IPS DF 19.7 (cell line): ENCODE data around the gene EFCAB14.
A peak's percentile ranks its signal among the peaks of the same experiment; 100 is the strongest.
"Not testable (repeated sequence)": the region's sequence is repeated elsewhere in the genome, so short reads cannot be mapped to it uniquely, and the experiment has no call there.

ENCODE experiments used
- DNase-seq: peaks from one replicate; pipeline ENCODE4 v3.0.0-alpha.2; 2013; ENCODE audit warnings: low read depth, low spot score

The EFCAB14 gene, protein sequence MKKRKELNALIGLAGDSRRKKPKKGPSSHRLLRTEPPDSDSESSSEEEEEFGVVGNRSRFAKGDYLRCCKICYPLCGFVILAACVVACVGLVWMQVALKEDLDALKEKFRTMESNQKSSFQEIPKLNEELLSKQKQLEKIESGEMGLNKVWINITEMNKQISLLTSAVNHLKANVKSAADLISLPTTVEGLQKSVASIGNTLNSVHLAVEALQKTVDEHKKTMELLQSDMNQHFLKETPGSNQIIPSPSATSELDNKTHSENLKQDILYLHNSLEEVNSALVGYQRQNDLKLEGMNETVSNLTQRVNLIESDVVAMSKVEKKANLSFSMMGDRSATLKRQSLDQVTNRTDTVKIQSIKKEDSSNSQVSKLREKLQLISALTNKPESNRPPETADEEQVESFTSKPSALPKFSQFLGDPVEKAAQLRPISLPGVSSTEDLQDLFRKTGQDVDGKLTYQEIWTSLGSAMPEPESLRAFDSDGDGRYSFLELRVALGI

DNA sequence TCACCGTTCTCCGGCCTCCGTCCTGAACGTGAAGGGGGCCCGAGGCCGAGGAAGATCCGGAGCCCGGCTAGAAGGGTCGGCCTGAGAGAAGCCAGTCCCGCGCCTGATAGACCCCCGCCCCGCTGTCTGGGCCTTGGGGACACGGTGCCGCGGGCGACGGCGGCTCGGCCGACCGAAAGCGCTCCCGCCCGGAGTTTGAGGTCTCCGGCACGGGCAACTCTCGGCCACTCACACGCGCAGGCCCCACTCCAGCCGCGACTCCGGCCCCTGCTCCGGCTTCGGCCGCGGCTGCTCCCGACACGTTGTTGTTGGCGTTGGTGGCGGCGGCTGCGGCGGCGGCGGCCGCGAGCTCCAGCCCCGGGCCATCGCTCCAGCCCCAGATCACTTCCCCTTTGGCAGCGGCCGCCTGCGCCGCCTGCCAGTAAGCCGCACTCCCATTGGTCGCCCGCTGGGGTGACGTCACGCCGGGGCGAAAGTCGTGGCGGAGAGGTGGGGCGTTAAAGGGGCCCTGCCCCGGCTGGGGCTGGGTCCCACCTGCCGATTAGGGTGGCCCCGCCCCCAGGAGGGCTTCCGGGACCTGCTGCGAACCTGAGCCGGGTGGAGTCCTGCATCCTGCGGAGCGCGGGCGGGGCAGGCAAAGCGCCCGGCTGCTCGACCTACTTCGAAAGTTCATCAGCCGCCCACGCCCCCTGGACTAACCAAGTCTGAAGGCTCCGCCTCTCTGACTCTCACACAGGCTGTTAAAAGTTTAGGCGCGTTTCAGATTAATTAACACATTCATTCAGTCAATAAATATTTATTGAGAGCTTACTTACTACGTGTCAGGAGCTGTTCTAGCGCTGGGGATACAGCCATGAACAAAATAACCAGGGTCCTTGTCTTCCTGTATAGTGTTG, at the start of gene EFCAB14:
Gene EFCAB14 (minus strand): TSS at position 388 of the 896 bp plus-strand sequence. CDS start 1,027 bp downstream, outside the sequence.
- DNase-seq, result peak; percentile 81

DNA sequence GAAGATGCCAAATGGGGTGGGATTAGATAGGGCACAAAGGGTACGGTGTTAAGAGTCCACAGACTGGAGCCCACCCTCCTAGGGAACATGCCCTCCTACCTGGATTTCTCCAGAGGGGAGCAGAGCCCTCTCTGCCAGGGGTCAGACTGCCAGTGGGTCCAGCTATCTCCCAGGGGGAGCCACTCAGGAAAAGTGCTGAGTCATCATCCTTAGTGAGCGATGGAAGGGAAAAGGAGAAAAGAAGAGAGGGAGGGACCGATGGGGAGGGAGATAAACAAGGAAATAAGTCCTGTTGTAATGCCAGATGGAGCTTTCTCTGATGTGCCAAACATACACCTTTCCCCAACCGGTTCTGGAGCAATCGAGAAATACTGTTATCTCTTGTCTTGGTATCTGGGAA, 49.5 kb upstream of the EFCAB14 start:
- DNase-seq, result no peak

DNA sequence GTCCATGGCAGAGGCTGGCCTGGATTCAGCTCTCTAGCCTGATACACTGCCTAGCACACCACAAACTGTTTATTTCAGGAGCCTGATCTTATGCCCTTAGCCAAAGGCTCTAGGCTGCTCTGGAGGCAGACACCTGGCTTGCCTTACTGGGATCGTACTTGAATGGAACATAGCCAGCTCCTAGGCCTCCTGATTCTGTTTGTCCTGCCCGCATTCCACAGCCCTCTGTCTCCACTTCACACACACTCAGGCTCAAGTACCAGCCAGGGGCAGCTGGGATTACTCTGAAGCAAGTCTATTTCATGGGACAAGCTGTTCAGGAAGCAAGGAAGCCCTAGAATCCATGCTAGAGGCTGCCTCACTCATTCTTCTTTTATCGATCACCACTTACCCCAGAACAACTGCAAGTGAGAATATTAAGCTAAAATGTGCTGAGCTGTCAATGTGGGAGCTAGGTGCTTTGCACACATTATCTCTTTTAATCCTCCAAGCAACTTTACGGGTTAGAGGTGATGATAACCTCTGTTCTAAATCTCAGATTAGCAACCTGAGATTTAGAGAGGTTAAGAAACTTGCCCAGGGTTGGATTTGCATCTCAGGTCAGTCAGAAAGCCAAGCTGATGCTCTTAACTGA, 48.9 kb upstream of the EFCAB14 start:
- no peak for DNase-seq

DNA sequence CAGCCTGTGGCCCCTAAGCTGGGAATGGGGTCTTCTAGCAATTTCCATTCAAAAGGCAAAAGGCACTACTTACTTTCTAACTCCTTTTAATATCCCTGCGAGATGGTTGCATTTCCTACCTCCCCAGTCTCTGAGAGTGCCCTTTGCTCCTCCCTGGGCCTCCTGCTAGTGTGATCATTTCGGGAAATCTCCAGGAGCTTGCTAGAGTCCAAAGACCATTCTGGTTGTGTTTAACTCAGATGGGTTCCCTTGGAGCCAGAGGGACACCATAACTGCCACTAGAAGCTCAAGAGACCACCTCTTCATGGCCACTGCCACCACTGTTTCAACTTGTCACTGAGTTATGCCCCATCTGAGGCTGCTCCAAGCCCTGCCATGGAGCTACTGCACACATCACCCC, 45.5 kb upstream of the EFCAB14 start:
- DNase-seq, result no peak

DNA sequence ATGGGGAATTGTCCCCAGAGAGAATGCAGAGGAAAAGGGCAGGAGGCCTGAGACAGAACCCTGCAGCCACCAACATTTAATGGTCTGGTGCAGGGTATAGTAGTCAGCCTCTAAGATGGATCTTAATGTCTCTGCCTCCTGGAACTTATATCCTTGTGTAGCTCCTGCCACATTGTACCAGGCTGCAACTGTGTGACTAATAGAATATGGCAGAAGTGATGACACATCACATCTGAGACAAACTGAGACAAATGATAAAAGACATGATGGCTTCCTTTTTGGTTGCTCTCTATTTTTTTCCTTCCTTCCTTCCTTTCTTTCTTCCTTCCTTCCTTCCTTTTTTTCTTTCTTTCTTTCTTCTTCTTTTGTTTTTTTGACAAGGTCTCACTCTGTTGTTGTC, 42.8 kb upstream of the EFCAB14 start:
- no peak for DNase-seq

DNA sequence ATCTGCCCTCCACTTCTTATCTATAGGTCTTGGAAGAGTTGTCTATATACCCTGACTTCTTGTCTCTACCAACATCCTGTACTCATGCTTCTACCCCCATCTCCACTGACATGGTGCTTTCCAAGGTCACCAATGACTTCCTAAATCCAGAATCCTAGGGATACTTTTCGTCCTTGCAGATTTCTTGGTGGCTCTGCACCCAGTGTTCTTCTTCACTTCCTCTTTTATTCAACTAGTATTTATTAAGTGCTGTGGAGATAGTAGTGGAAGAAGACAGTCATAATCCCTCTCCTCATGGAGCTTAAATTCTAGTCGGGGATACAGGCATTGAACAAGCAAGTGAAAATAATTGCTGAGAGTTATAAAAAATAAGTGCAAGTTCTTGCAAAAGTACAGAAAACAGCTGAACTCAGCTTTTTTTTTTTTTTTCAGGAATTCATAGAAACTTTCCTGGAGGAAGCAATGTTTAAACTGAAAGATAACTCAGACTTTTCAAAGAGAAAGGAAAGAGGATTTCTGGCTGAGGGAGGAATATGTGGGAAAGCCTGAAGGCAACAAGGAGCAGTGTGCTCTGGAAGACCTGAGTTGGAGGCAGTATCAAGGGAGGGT, 41.7 kb upstream of the EFCAB14 start:
- no peak for DNase-seq

DNA sequence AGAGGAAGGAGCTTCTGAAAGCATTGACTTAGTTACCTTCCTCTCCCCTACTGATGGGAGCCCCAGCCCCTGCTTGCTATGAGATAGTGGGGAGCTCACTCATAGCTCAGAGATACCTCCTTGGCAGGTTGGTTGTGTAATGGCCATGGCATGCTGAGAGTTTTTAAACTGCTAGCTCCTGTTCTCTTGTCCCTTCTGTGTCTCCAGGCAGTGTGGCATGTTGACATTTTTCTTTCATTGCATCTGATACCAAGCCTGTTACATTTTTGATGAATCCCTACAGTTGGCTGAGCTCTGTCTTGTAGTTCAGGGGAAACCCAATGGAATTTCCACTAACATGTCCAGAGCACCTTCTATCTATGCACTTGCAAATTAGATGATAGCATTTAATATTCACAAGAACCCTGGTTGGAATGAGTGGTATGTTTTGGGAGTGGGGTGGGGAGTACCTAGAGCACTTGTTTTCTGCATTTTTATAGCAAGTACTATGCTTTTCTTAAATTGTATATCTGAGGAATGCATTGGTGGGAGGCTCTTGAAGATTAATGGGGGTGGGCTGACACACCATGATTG, 39.1 kb upstream of the EFCAB14 start:
- no peak for DNase-seq

DNA sequence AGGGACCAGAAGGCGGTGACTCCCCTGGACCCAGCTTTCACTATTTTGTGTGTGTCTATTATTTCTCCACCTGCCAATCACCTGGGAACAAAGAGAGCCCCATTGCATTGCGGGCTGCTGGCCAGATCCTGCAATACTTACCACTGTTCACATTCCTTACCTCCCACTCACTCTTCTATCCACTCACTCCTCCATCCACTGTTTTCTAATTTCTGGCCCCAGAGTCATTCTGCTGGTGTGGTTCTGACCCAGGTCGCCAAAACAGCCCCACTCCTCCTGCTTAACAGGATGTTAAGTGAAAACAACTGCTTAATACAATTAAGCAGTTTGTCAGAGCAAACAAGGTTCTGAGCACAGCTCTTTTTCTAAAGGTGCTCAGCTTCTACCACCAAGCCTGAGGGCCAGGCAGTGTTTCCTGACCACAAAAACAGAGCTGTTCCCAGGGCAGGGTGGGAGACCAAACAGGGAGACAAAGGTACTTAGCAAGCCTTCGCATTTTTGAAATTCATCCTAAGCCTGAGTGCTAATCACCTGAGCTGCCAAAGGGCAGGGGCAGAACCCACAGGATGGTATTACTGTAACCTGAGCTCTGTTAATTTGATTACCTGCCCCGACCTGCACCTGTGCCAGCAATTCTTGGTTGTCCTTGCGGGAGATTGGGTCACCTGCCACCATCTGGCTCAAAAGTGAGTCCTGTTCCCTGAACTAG, 38.5 kb upstream of the EFCAB14 start:
- peak; percentile 20 for DNase-seq

DNA sequence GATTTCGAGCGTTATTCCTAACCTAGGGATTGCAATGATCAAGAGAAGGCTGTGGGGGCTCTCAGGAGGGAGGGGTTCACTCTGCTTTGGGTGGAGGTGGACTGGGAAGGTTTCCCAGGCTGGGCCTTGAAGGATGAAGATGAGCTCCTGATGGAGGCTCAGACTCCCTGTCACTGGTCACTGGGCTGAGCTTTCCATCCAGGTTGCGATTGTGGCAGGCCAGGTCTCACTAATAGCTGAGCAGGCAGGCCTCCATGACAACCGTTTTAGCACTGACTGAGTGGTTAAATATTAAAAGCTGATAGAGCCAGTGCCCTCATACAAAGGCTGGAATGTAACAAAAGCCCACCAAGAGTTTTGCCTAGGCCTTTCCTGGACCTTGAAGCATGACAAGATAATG, 36.2 kb upstream of the EFCAB14 start:
- DNase-seq, result no peak

DNA sequence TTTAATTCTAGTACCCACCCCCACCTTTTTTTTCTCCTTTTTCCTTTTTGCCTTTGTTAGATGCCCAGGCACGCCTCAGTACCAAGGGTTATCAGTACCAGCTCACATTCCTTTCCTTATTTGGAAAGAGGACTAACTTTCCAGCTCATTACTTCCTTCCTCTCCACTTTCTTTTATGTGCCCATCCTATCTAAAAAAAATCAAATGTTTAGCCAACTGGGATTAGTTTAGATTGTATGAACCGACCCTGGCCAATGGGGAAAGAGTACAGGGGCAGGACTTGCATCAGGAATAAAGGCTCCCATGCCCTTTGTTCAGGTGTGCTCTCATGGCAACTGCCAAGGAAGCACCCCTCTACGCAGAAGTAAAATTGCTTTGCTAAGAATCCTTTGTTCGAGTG, 35.8 kb upstream of the EFCAB14 start:
- DNase-seq, result not testable (repeated sequence)

DNA sequence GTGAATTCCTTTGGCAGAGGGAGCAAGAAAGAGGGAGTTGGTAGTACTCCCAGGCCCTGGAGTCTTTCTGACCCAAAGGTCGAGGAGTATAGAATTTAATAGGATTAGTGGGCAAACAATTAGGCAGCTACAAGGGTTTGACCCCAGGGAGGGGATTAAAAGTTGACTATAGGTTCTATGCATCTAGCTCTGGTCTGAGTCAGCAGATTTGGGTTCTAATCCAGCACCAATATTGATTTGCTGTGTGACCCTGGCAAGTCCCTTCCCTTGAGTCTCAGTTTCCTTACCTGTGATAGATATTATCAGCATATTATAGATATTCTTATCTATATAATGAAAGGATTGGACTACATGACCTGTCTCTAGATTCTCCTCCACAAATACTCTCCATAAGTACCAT, 35.1 kb upstream of the EFCAB14 start:
- no peak for DNase-seq

DNA sequence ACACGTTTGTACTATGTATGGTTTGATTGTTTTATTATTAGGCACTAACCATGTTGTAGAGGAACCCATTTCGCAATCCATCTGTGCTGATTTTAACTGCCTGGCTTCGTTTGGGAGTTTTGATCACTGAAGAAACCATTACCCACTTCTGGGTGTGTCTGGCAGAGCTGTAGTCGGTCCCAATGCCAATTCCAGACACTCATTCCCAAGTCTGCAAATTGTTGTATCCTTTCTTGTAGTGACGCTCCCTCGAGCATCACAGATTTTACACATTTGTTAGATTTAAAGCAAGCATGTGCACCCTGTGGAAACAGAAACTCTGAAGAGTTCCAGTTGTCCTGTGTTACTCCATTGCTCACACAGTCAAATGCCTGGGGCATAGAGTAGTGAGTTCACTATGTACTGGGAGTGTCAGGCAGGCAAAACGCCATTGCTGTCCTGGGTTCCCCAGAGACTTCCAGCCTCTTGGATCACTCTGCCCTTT, 31.0 kb upstream of the EFCAB14 start:
- DNase-seq, result no peak

DNA sequence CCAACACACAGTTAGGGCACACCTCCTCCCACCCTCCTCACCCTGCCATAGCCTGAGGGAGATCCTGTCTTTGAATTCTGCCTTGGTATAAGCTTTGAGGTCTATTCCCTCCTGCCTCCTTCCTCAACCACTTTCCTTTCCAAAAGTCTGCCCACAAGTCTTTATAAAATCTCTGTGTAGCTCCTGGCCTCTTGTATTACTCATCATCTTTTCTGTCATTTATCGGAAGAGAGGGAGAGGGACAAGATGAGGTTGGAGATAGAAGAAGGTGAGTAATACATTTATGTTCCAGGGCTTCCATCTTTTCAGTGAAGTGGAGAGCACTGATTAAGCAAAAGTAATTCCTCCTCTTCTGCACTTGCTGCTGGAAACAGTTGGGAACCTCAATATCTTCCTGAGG, 30.5 kb upstream of the EFCAB14 start:
- DNase-seq, result no peak

DNA sequence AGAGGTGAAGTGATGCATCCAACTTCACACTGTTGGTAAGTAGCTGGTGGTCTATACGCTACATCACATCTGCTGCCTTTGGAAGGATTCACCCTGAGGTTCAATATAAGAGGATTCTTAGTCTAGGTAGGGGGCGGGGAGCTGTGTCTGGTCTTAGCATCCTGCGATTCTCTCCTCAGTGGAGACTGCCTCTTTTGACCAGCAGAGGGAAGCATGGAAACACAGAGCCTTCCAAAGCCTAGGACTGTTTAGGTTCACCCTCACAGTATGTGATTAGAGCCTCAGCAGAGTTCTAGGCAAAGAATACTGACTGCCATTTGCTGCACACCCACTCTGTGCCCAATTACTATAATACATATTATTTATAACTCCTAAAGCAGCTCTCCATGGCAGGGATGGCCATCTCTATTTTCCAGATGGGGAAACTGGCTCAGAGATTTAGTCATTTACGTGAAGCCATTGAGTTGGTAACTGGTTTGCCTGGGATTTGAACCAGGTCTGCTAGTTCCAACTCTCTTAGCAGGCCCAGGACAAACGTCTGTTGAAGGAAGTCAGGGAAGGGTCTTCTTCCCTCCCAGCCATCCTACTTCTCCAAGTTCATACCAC, 28.9 kb upstream of the EFCAB14 start:
- peak; percentile 52 for DNase-seq

DNA sequence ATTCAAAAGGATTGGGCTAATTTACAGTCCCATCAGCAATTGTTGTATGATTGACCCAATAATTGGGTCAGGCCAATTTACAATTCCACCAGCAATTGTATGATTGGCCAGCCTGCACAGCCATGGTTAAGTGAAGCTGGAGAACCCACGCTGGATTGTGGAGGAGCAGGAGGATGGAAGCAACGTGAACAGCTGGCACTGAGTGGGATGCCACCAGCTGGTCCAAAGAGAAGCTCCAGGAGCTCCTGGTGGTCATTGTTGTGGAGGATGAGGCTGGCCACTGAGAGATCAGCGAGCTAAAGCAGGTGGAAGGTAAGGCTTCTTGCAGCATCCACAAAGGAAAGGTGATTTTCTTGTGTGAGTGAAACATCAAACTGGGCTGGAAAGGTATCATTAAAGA, 23.2 kb upstream of the EFCAB14 start:
- DNase-seq, result no peak

DNA sequence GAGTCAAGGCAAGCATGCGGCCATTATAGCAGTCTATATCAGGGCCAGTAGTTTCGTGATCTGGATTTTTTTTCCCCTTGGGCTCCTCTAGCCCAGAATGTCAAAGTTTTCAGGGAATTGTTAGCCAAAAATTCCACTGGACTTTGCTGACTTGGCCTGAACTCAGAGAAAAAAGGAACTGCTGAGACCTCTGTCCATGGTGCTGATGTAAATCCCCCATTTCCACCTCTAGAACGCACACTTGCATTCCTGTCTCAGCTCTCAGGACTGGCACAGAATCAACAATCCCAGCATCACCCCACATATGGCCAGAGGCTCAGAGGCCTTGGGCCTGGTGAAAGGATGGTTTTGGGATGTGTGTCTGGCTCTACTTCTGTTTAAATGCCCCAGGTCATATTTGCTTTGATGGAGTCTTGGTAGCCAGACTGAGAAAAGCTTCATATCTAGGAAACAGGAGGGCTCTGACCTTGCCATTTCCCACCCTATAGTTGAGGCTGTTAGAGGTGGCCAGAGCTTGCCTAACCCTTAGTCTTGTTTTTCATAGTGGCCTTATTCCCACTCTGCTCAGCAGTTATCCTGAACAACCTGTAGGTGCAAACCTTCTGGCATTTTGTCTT, 16.9 kb upstream of the EFCAB14 start:
- DNase-seq, result peak; percentile 61

DNA sequence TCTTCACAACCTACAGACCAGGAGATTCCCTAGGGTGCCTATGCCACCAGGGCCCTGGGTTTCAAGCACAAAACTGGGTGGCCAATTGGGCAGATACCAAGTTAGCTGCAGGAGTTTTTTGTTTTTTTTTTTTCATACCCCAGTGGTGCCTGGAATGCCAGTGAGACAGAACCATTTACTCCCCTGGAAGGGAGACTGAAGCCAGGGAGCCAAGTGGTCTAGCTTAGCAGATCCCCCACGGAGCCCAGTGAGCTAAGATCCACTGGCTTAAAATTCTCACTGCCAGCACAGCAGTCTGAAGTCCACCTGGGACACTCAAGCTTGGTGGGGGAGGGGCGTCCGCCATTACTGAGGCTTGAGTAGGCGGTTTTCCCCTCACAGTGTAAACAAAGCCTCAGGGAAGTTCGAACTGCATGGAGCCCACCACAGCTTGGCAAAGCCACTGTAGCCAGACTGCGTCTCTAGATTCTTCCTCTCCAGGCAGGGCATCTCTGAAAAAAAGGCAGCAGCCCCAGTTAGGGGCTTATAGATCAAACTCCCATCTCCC, 9.5 kb upstream of the EFCAB14 start:
- not testable (repeated sequence) for DNase-seq

DNA sequence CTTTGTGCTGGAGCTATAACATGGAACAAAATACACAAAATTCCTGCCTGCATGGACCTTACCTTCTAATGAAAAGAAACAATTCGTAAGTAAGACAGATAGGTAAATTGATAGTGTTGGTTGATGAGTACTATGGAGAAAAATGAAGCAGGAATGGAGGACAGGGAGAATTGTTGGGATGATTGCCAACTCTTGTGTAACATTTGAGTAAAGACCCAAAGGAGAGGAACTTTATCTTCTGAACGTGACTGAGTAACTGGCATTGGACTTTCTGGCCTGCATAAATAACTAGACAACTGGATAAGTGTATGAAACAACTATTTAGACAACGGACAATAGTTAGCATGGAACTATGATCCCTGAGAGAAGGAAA, 6.8 kb upstream of the EFCAB14 start:
- no peak for DNase-seq

DNA sequence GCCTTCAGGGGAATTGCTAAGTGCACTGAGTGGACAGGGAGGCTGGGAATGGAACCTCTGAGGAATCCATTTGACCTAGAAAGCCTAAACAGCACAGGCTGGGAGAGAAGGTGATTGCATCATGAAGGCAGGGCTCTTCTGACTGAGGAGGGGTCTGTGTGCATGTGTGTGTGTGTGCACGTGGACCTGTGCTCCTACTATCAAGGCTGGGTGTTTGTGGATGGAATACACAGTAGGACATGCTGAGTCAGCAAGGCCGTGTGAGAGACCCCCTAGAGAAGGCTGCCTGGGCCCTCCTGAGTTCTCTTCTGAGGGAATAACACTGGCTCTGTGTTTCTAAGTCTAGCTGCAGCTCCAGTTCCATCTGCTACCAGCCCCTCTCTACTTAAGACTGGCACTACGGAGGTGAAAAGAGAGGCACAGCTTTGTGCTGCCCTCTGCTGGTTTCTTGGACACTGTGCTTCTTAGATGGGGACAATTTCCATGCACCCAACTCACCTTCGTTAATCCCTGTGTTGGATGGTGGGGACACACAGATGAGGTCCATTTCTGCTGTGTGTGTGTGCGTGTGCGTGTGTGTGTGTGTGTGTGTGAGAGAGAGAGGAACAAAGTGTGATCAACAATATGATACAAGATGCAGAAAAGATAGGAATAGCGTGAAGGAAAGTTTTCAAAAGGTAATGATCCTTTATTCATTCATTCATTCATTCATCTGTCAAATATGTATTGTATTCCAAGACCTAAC, 6.2 kb upstream of the EFCAB14 start:
- peak; percentile 80 for DNase-seq
